Activated effector memory CD4-positive, alpha-beta T cell treated with Interleukin-2 at 50 U/mL for 16 hours (primary cell): ENCODE results near the gene PIK3CB.
"Not testable (repeated sequence)": the region's sequence is repeated elsewhere in the genome, so short reads cannot be mapped to it uniquely, and the experiment has no call there.

Experiments
- DNase-seq: peaks from one replicate; pipeline ENCODE4 v3.0.0-alpha.2; 2020

PIK3CB gene

DNA sequence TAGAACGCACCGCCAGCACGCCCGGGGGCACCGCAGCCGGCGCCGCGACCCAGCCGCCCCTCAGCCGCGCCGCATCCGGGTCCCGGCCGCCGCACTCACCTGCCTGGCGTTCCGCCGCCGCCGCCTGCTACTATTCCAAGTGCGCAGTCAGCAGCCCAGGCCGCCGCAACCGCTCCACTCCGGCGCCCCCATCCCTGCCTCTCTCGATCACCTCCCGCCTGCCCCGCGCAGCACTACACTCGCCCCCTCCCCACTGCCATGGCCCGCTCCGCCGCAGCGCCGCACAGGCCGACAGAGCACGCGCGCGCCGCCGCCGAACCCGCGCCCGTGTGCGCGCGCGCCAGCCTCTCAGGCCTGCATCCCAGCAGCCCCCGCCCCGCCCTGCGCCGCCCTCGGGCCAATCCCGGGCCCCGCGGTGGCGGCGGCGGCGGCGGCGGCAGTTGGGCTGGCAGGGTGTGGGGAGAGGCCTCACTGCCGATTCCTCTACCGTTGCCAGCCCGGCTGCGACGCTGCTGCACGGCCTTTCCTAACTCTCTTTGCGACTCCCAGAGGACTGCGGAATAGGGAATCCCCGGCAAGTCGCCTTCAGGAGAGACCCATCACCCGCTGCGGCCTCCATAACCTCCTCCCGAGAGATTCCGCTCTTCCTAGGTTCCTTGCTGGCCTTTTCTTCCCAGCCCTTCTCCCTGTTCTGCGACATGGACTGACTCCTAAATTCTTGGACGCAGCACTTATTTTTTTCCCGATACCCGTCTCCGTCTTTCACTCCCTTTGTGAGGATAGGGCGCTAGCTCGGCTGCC is at the start of gene PIK3CB:
PIK3CB (minus strand) TSS at position 333 of the 801 bp plus-strand sequence. CDS start 75,585 bp downstream, outside the sequence.
- DNase-seq = peak; percentile 81

DNA sequence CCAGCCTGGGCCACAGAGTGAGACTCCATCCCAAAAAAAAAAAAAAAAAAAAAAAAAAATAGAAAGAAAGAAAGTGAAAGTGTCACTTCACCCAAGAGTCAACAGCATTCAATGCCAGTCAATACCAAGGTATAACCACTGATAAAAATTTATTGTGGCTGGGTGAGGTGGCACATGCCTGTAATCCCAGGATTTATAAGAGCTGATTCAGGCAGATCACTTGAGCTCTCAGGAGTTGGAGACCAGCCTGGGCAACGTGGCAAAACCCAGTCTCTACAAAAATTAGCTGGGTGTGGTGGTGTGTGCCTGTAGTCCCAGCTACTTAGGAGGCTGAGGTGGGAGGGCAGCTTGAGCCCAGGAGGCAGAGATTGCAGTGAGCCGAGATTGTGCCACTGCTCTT is 46.5 kb upstream of the PIK3CB start:
- DNase-seq = no peak

DNA sequence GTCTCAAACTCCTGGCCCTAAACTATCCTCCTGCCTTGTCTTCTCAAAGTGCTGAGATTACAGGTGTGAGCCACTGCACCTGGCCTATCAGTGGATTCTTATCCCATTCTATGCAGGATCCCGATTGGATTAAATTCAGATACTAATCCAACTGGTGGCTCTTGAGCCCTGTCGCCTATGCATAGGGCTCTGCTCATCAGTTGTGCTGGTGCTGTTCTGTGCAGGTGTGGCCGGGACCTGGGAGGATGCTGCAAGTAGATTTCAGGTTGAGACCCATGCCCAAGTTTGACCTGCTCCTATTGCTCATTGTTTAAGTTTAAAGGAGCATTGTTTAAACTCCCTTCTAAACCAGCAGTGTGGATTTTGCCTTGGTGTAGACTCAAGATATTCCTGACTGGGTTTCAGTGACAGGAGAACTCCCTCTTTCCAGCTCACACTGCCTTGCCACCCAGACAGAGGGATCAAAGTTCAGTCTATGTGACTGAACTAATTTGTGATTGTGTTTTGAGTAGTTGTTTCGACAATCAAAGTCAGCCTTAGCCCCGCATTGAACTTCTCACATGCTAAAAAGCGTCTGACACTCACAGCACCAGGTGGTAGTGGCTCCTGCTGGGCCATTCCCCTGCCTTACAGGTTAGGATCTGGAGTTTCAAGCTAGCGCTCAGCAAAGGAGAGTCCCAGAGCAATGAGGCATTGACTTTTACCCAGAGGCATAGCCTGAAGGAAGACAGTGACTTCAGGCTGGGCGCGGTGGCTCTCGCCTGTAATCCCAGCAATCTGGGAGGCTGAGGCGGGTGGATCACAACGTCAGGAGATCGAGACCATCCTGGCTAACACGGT is 45.0 kb upstream of the PIK3CB start:
- no peak for DNase-seq

DNA sequence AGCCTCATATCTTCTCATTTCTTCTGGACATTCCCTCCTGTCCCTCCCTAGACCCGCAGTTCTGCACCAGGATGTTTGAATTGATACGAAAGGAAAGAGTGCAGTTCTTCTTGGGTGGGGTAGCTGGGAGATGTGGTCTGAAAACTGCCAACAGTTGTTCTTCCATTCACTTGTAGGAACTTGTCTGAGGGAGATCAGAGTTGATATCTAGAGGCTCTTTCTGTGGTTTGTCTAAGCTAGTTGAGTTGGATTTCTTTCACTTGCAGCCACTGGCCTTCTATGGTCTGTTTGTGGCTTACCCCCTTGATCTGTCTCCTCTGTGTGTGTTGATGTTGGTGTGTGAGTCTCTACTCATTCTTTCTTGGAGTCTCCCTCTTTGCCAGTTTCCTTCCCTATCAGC is 42.5 kb upstream of the PIK3CB start:
- DNase-seq = no peak

DNA sequence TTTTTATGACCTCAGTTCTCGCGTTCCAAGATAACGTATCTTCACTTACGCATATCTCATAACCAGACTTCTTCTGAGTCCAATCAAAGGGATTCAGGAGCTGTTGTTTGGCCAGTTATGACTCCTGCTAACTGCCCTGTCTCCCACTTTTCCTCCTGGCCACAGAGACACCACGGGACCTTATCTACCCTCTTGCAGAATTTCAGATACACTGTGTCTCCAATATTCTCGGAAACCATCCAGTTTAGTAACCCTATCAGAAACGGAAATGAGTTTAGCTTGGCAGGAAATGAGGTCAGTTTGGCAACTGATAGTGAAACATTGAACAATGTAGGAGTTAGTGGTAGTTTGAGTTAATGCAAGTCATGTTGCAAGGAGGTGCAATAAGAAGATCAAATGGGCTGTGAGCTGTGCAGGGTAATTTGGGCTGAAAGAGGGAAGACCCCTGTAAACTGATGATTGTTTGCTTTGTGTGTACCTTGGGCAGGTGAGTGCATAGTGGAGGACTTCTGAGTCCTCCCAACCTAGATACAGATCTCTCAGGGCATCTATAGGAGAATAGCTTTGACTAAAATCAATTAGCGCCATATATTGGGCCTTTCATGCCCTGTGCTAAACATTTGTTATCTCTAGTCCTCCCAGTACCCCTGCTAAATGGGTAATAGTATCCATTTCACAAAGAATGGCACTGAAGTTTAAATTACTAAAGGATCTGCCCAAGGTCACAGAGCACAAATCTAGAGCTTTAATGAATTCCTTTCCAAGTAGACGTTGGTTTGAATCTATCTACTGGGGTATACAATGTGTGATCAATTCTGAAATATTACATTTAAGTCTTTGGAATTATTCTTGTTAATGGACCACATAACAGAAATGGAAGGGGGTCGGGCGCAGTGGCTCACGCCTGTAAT is 41.3 kb upstream of the PIK3CB start:
- DNase-seq = no peak

DNA sequence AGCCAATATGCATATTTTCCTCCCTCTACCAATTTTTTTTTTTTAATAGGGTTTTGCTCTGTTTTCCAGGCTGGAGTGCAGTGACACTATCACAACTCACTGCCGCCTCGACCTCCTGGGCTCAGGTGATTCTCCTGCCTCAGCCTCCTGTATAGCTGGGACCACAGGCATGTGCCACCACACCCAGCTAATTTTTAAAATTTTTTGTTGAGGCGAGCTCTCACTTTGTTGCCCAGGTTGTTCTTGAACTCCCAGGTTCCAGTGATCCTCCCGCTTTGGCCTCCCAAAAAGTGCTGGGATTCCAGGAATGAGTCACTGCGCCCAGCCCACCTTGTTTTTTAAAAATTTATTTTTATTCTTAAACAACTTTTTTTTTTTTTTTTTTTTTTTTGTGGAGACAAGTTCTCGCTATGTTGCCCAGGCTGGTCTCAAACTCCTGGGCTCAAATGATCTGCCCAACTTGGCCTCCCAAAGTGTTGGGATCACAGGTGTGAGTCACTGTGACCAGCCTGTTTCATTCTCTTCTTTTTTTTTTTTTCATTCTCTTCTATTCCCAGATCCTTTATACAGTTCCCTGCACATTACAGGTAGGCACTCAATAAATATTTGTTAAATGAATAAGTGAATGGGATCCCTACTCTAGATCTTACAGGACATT is 40.5 kb upstream of the PIK3CB start:
- no peak for DNase-seq

DNA sequence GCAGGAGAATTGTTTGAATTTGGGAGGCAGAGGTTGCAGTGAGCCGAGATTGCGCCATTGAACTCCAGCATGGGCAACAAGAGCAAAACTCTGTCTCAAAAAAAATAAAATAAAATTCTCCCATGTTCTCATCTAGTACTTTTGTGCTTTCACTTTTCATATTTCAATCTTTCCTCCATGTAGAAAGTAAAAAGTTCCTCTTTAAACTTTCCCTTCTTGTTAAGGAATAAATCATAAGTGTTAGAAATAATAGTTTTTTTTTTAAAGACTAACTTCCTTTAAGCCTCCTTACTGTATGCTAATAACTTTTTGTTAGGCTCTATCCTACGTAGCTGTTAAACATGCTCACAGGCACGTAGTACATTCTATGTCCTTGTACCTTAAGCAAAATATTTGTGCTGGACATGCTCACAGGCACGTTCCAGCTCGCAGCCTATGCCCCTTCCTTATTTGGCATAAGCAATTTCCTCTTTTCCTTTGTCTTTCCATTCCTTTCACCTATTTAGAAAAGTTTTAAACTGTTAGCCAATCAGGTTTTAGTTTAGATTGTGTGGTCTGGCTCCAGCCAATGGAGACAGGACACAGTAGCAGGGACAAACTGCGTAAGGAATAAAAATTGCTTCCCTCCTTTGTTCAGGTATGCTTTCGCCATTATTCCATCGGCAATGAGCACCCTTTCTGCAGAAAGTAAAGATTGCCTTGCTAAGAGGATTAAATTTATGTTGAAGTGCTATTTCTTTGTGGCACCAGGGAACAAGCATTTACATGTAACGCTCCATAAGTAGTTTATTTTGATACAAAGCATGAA is 38.9 kb upstream of the PIK3CB start:
- no peak for DNase-seq

DNA sequence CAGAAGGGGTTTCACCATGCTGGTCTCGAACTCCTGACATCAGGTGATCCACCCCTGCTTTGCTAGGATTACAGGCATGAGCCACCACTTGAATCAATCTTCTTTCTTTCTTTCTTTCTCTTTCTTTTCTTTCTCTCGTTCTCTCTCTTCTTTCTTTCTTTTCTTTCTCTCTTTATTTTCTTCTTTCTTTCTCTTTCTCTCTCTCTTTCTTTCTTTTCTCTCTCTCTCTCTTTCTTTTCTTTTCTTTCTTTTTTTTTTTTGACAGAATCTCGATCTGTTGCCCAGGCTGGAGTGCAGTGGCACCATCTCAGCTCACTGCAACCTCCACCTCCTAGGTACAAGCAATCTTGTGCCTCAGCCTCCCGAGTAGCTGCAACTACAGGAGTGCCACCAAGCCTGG is 37.9 kb upstream of the PIK3CB start:
- no peak for DNase-seq

DNA sequence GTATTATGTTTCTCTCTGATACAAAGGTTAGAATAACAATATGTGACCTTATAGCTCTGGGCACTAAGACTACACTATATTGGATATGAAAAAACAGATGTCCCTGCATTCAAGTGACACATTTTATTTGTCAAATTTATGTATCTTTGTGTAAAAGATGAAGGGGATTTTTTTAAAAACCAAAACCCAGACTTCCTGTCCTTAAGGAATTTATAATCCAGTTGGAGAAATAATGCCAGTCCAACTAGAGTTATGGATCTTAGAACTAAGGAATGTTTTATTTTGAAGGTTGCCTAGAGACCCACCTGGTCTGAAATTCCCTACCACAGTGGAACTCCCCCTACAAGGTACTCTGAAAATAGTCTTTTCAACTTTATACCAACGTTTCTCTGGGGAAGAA is 33.3 kb upstream of the PIK3CB start:
- DNase-seq = no peak

DNA sequence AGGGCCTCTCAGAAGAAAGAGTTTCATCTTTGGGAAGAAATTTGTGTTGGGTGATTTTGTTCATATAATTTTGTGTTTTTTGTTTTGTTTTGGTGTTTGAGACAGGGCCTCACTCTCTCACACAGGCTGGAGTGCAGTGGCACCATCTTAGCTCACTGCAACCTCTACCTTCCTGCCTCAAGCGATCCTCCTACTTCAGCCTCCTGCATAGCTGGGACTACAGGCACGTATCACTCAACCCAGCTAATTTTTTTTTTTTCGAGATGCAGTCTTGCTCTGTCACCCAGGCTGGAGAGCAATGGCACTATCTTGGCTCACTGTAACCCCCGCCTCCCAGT is 29.0 kb upstream of the PIK3CB start:
- DNase-seq = no peak

DNA sequence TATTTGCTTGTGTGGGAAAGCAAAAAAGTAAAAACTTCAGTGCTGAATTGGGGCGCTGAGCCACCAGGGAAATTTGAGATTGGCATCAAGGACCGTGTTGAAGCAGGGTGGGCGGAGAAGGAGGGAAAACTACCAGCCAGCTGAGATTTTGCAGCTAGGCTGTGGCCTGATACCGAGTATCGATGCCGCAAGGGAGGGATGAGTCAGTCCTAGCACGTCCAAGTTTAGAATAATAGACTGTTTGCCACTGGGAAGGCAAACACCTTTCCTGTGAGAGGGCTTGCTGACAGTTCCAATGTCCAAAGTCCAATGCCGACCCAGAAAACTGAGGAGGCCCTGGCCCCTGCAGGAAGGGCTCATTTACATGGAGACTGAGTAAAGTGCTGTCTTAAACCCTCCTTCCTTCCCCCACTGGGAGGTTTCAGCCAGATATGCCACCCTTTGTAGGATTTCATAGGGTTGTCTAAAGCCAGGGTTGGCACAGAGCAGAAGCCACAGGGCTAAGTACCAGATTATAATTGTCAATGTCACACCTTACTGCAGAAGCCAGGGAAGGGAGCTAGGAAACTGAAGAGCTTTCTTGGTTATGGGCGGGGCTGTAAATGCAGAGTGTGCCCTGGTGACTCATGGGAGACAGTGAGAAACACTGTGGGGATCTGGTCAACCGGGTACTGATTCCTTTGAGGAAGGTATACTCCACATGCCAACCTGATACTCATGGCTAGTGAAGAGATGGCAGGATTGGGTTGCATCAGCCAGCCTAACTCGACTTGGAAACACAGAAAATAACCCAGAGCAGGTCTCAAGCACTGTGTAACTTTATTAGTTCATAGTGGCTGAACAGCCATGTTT is 28.4 kb upstream of the PIK3CB start:
- DNase-seq = no peak

DNA sequence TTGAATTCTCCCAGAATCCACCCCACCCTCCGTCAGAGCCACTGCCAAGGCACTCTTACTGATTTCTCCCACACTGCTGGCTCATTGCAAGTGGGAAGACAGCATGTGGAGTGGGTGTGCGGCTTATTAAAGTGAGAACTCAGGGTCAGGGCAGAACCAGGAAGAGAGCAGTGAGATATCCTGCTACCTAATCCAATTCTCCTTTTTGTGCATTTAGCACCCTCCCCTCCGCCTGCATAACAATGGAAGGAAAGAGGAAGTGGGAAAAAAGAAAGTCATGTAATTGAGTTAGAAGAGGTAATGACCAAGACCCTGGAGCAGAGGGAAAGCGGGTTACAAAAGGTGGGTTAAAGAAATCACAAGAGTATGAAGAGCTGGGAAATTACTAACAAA is 27.8 kb upstream of the PIK3CB start:
- DNase-seq = no peak

DNA sequence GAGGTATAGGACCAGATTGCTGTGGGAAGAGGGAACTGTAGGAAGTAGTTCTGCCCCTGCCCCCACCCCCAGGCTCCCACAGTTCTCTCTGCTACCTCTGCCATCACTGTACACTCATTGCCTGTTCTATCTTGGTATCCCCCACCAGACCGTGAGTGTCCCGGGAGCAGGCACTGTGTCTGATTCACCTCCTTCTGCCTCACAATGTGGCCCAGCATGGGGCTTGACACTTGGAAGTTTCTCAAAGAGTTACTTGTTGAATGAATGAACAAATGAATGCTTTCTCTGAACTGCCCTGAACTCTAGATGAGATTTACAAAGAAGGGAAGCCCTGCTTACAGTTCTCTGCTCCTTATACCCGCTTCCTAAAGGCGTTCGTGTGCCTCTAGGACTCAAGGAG is 27.1 kb upstream of the PIK3CB start:
- no peak for DNase-seq

DNA sequence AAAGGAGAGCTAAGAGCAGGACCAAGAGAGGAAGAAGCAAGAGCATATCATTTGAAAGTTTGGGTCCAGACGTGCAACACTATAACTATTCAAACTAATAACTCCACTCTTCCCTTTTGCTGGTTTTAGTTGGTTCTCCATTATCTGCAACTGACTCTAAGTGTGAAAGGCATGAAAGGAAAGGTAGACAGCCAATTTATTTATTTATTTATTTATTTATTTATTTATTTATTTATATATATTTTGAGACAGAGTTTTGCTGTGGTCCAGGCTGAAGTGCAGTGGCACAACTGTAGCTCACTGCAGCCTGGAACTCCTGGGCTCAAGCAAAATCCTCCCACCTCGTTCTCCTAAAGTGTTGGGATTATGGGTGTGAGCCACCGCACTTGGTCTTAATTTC is 22.1 kb upstream of the PIK3CB start:
- no peak for DNase-seq

DNA sequence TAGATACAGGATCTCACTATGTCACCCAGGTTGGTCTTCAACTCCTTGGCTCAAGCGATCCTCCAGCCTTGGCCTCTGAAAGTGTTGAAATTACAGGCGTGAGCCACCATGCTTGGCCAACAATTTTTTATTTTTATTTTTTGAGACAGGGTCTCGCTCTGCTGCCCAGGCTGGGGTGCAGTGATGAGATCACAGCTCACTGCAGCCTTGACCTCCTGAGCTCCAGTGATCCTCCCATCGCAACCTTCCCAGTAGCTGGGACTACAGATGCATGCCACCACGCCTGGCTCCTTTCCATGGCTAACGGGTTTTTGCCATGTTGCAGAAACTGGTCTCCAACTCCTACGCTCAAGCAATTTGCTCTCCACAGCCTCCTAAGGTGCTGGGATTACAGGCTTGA is 20.2 kb upstream of the PIK3CB start:
- no peak for DNase-seq

DNA sequence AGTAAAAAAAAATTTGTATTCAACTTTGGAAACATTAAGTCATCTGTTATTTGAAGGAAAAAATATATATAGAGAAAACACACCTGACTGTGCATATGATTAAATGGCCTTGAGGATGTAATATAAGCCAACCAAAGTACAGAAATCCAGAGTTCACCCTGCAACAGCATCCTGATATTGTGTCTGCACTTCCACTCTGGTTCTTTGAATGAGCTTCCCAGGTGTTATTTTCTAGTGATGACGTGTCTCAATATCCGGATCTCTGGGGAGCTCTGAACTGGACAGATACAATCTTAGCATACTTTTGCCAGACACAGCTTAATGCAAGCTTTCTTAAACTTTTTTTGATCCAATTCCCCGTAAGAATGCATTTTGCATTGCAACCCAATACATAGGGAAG is 19.5 kb upstream of the PIK3CB start:
- DNase-seq = no peak

DNA sequence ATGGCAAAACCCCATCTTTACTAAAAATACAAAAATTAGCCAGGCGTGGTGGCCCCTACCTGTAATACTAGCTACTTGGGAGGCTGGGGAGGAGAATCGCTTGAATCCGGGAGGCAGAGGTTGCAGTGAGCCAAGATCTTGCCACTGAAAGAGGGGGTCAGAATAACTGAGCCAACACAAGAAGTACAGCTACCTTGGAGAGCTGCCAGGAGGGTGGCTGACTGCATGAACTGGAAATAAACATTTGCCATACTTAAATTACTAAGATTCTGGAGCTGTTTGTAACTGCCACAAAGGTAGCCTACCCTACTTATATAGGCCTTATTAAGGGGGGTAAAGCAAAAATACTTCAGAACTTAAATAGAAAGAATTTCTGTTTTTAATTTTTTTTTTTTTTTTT is 15.4 kb upstream of the PIK3CB start:
- DNase-seq = no peak

DNA sequence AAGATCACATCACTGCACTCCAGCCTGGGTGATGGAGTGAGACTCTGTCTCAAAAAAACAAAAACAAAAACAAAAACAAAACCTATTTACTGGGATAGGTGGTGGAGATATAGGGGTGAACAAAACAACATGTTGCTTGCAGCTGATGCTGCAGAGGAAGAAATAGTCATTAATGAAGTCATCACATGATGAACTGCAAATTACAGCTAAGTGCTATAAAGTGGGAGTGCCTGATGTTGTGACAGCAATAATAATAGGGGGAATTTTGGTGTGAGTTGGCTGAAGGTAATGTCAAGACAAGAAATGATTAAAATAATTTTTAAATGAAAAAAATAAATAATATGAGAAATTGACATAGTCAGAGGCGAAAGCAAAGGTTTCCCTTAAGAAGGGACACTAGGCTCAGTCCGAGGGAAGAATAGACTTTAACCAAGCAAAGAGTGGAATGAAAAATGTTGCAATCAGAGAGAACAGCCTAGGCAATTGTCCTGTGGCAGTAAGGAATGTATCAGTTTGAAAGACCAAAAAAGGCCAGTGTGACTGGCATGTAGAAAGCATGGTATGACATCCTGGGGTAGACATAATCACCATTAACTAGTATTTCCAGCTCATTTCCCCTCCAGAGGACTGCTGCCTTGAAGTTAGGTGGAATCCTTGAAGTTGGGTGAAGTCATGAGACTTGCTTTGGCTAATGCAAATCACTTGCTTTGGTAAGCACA is 14.7 kb upstream of the PIK3CB start:
- no peak for DNase-seq

DNA sequence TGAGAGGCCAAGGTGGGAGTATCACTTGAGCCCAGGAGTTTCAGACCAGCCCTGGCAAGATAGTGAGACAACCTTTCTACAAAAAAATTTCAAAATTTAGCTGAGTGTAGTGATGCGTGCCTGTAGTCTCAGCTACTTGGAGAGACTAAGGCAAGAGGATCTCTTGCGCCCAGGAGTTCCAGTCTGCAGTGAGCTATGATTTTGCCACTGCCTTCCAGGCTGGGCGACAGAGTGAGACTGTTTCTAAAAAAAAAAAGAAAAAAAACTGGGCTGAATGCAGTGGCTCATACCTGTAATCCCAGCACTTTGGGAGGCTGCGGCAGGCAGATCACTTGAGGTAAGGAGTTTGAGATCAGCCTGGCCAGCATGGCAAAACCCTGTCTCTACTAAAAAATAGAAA is 14.0 kb upstream of the PIK3CB start:
- DNase-seq = no peak

DNA sequence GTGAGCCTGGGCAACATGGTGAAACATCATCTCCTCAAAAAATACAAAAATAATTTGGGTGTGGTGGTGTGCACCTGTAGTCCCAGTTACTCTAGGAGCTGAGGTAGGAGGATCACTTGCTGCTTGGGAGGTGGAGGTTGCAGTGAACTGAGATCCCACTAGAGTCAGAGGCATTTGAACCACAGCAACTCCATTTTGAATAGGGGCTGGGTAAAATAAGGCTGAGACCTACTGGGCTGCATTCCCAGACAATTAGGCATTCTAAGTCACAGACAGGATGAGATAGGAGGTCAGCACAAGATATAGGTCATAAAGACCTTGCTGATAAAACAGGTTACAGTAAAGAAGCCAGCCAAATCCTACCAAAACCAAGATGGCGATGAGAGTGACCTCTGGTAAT is 12.1 kb upstream of the PIK3CB start:
- DNase-seq = not testable (repeated sequence)
